Neural cell (in vitro differentiated cells): ENCODE results near the gene RGS12.

ENCODE experiments used
- MXI1 ChIP-seq: fragments of 450-650 bp; conservative IDR thresholded peaks from 2 replicates; pipeline ENCODE4 v1.6.1; 2014; ENCODE audit warnings: antibody characterized with exemption, mild to moderate bottlenecking; ENCODE audit not compliant: poor library complexity, severe bottlenecking
- POLR2AphosphoS5 ChIP-seq: IDR thresholded peaks from 2 replicates; pipeline ENCODE4 v1.6.1; 2012
- SMC3 ChIP-seq: fragments of 450-650 bp; conservative IDR thresholded peaks from 2 replicates; pipeline ENCODE4 v1.6.1; 2014; ENCODE audit warnings: antibody characterized with exemption, mild to moderate bottlenecking, moderate library complexity; ENCODE audit not compliant: poor library complexity
- TF ChIP-seq, protein P1 (sequence below): fragments of 450-650 bp; IDR thresholded peaks from 2 replicates; pipeline ENCODE4 v1.5.1; 2014; ENCODE audit warnings: antibody characterized with exemption, mild to moderate bottlenecking, moderate library complexity; ENCODE audit not compliant: poor library complexity, severe bottlenecking

DNA sequence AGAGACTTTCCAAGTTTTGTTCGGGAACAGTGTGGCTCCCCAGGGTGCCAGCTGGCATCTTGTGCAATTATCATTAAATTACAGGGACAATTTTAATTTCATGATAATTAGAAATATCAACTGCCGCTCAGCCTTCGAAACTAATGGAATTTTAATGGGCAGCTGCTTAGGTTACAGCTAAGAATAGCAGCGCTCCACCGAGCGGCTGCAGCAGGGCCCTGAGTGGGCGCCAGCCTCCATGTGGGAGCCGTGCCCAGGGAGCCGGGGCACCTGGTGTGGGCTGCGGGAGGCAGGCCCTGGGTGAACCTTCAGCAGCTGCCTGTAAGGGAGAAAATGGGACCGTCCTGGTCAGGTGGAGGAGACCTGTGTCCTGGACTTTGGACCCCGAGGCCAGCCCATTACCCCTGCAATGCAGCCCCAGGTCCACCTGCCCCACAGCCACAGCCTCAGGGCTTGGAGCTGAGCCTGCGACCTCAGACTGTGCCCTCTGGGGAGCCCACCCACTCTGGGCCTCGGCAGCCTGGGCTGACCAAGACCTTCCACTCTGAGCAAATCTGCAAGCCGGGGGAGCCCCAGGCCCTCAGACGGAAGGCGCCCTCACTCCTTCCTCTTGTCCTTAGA is 22.7 kb upstream of the RGS12 start:
- no peak for TF ChIP-seq SMC3
- no peak for TF ChIP-seq MXI1
- TF ChIP-seq, protein P1, sequence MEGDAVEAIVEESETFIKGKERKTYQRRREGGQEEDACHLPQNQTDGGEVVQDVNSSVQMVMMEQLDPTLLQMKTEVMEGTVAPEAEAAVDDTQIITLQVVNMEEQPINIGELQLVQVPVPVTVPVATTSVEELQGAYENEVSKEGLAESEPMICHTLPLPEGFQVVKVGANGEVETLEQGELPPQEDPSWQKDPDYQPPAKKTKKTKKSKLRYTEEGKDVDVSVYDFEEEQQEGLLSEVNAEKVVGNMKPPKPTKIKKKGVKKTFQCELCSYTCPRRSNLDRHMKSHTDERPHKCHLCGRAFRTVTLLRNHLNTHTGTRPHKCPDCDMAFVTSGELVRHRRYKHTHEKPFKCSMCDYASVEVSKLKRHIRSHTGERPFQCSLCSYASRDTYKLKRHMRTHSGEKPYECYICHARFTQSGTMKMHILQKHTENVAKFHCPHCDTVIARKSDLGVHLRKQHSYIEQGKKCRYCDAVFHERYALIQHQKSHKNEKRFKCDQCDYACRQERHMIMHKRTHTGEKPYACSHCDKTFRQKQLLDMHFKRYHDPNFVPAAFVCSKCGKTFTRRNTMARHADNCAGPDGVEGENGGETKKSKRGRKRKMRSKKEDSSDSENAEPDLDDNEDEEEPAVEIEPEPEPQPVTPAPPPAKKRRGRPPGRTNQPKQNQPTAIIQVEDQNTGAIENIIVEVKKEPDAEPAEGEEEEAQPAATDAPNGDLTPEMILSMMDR: no peak
- no peak for TF ChIP-seq POLR2AphosphoS5
